GM12872 (cell line): ENCODE measurements around the gene HIBCH.

Experiments
- CTCF ChIP-seq: IDR thresholded peaks from 3 replicates; pipeline ENCODE4 v1.5.1; 2011; ENCODE audit warnings: low read depth, mild to moderate bottlenecking, low read length, moderate library complexity; ENCODE audit not compliant: insufficient read depth

The HIBCH gene

GRCh38 chr2:190185380-190185779 is 134.2 kb downstream of the HIBCH start:
- TF ChIP-seq CTCF = no peak

- no peak for TF ChIP-seq CTCF
Observed at GRCh38 chr2:190184460-190184859, 135.2 kb downstream of the HIBCH start.

GRCh38 chr2:190183539-190183938 is 136.1 kb downstream of the HIBCH start:
- TF ChIP-seq CTCF = no peak

- no peak for TF ChIP-seq CTCF
Observed at GRCh38 chr2:190182071-190182524, 137.5 kb downstream of the HIBCH start.

- TF ChIP-seq CTCF = no peak
Observed at GRCh38 chr2:190181123-190181669, 138.4 kb downstream of the HIBCH start.

GRCh38 chr2:190180313-190181122 is 139.1 kb downstream of the HIBCH start:
- TF ChIP-seq CTCF = no peak; the same call in none of the 3 replicates

- TF ChIP-seq CTCF = peak; percentile 80; the same call in 1 of the 3 replicates
Observed at GRCh38 chr2:190179754-190180312, 139.8 kb downstream of the HIBCH start.
